Measurements from ENCODE around the gene API5.

The API5 gene

DNA sequence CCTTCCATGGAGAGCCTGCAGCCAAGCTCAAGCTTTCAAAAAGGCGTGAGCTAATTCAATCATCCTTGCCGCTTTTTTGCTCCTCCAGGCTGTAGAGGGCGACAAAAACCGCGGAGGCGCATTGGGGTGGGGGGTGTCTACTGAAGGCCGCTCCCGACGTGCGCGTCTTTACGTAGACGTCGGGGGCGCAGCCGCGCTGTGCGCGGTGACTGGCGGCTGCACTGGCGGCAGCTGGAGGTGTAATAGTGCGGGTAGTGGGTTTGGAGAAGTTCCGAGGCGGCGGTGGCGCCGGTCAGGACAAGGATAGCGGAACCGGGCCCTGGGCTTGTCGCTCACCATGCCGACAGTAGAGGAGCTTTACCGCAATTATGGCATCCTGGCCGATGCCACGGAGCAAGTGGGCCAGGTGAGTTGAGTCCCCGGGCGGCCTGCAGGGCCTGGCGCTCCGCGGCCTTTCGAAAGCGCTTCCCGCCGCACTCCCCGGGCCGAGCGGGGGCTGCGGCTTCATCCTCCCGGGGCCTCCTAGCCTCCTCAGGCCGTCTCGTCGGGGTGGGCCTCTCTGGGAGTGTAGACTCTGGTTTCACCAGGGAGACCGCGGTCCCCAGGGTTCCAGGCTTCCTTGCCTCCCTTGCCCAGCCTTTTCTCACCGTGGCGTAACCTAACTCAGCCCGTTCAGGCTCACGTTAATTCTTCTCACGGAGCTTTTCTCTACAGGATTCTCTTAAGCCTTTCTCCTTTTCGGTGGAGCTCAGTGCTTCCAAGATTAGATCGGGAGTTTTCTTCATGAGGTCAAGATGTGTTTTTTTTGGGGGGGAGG, at the start of gene API5:
API5 (plus strand) TSS at position 206 of the 817 bp plus-strand sequence; CDS start at position 338, 132 bp downstream.
- peaks cover 41 to 52% (median 50%) of the 10 kb centered on the region in 11 experiments; a peak in 21 of 22 replicates for H4K20me1 ChIP-seq
- H3K4me1 ChIP-seq = peaks cover 33 to 43% (median 39%) of the 10 kb centered on the region in 10 experiments
- no peaks in the 10 kb centered on the region for H3K9me3 ChIP-seq (replicated peaks in 1 of 11)
- peaks cover 0 to 22% (median 11%) of the 10 kb centered on the region in 11 experiments; a peak in 11 of 22 replicates for H3K36me3 ChIP-seq
- no peaks in the 10 kb centered on the region for H3K27me3 ChIP-seq
- peak within 1 kb of the TSS; percentile 73 to 92 (median 90) for H3K4me2 ChIP-seq
- peak within 1 kb of the TSS; percentile 85 to 100 (median 92) for H3K4me3 ChIP-seq
- H3K27ac ChIP-seq = peak within 1 kb of the TSS; percentile 83 to 96 (median 90)
- H3K9ac ChIP-seq = peak within 1 kb of the TSS; percentile 91 to 97 (median 95)
- TF ChIP-seq Cebpa-rat (IDR thresholded peaks at IDR 0.05) = no peak

- TF ChIP-seq Cebpa-rat (IDR thresholded peaks at IDR 0.05) = no peak
- Histone ChIP-seq H3K9ac (no peak overlapping the region), H3K4me3 (no peak overlapping the region), H4K20me1 (no peaks in the 10 kb centered on the region), H3K4me2 (no peak overlapping the region), H3K4me1 (no peaks in the 10 kb centered on the region), H3K9me3 (replicated peaks in 1 of 11) (peaks cover 0 to 8% (median 1%) of the 10 kb centered on the region in 11 experiments; a peak in 10 of 22 replicates), H3K27ac (no peak overlapping the region), H3K36me3 (no peaks in the 10 kb centered on the region), H3K27me3 (no peaks in the 10 kb centered on the region)
Measured at GRCh38 chr11:43267856-43268580, 43.8 kb upstream of the API5 start.

DNA sequence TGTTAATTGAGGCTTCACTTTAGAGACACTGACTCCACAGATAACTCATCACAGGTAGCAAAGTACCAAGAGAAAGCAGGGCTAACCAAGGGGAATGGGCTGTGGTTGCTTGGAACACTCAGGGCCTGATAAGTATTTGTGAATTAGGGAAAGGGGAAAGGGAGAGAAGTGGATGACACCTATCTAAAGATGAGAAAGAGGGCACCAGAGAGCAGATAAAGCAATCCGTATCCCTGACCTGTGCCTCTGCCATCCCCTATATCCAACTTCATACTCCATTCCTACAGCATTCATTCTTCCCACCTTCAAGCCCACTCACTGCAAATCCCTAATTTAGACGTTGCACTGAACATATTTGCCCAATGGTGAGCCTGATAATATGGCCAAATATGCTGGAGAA, 43.0 kb upstream of the API5 start:
- no peaks in the 10 kb centered on the region for H3K4me1 ChIP-seq
- H3K36me3 ChIP-seq = no peaks in the 10 kb centered on the region
- no peak for TF ChIP-seq Cebpa-rat (IDR thresholded peaks at IDR 0.05)
- H4K20me1 ChIP-seq = no peaks in the 10 kb centered on the region
- no peak overlapping the region for H3K27ac ChIP-seq
- peaks cover 3 to 16% (median 8%) of the 10 kb centered on the region in 11 experiments; a peak in 18 of 22 replicates for H3K9me3 ChIP-seq (replicated peaks in 1 of 11)
- H3K4me3 ChIP-seq = no peak overlapping the region
- H3K9ac ChIP-seq = no peak overlapping the region
- no peak overlapping the region for H3K4me2 ChIP-seq
- H3K27me3 ChIP-seq = no peaks in the 10 kb centered on the region

GRCh38 chr11:43269254-43269918, 42.4 kb upstream of the API5 start:
- no peak overlapping the region for H3K27ac ChIP-seq
- no peak overlapping the region for H3K9ac ChIP-seq
- H3K4me2 ChIP-seq = no peak overlapping the region
- TF ChIP-seq Cebpa-rat (IDR thresholded peaks at IDR 0.05) = no peak
- no peaks in the 10 kb centered on the region for H3K36me3 ChIP-seq
- no peaks in the 10 kb centered on the region for H4K20me1 ChIP-seq
- peaks cover 6 to 22% (median 12%) of the 10 kb centered on the region in 11 experiments; a peak in 18 of 22 replicates for H3K9me3 ChIP-seq (replicated peaks in 1 of 11)
- no peaks in the 10 kb centered on the region for H3K4me1 ChIP-seq
- H3K4me3 ChIP-seq = no peak overlapping the region
- no peaks in the 10 kb centered on the region for H3K27me3 ChIP-seq

DNA sequence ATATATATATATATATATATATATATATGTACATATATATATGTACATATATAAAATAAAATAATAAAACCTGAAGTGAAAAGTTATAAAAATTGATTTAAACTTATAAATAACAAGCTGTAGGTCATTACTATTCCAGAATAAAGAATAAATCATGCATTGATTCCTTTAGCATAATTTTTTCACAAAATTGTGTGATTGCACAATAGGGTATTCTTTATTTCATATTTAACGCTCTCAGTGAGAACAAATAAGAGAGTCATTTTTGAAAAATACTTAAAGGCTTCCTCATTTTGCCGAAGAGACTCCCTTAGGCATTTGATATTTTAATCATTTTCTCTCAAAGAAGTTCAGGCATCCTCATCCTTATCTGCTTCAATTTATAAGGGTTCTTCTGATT, 41.3 kb upstream of the API5 start:
- Histone ChIP-seq H3K9me3 (replicated peaks in 1 of 11) (peaks cover 8 to 27% (median 14%) of the 10 kb centered on the region in 11 experiments; a peak in 18 of 22 replicates), H3K4me3 (no peak overlapping the region), H3K36me3 (no peaks in the 10 kb centered on the region), H3K9ac (no peak overlapping the region), H3K4me2 (no peak overlapping the region), H3K4me1 (no peaks in the 10 kb centered on the region), H3K27me3 (no peaks in the 10 kb centered on the region), H3K27ac (no peak overlapping the region), H4K20me1 (no peaks in the 10 kb centered on the region)
- TF ChIP-seq Cebpa-rat (IDR thresholded peaks at IDR 0.05) = no peak

GRCh38 chr11:43278193-43278956, 33.4 kb upstream of the API5 start:
- Histone ChIP-seq H4K20me1 (no peaks in the 10 kb centered on the region), H3K4me1 (0 out of 20 replicates have a peak, but pooled peaks cover 0 to 3% (median 0%) of the 10 kb centered on the region in 10 experiments), H3K9me3 (replicated peaks in 1 of 11) (peaks cover 7 to 16% (median 10%) of the 10 kb centered on the region in 11 experiments; a peak in 18 of 22 replicates)

GRCh38 chr11:43282607-43283440, 29.0 kb upstream of the API5 start:
- Histone ChIP-seq H3K27me3 (no peaks in the 10 kb centered on the region), H4K20me1 (no peaks in the 10 kb centered on the region), H3K4me1 (0 out of 20 replicates have a peak, but pooled peaks cover 0 to 4% (median 0%) of the 10 kb centered on the region in 10 experiments), H3K4me2 (peak overlapping the region in 1 of 11 experiments; percentile 2; a peak in 1 of 22 replicates), H3K36me3 (no peaks in the 10 kb centered on the region), H3K27ac (no peak overlapping the region), H3K9me3 (replicated peaks in 1 of 11) (no peaks in the 10 kb centered on the region), H3K9ac (peak overlapping the region in 1 of 11 experiments; percentile 31; a peak in 1 of 22 replicates), H3K4me3 (no peak overlapping the region)
- no peak for TF ChIP-seq Cebpa-rat (IDR thresholded peaks at IDR 0.05)

More at GRCh38 chr11:43278193-43278956, 33.4 kb upstream of the API5 start:
- no peaks in the 10 kb centered on the region for H3K27me3 ChIP-seq
- no peak overlapping the region for H3K4me3 ChIP-seq
- TF ChIP-seq Cebpa-rat (IDR thresholded peaks at IDR 0.05) = no peak
- H3K4me2 ChIP-seq = no peak overlapping the region
- H3K36me3 ChIP-seq = no peaks in the 10 kb centered on the region
- no peak overlapping the region for H3K27ac ChIP-seq
- H3K9ac ChIP-seq = no peak overlapping the region

All from BLaER1 treated with 17β-estradiol and CSF1 and Interleukin-3, amounts not matched to agents 10 nM and 100 nM (cell line).